T-cell (primary cell): ENCODE data around the gene SNX33. TPM values are rescaled to one million over a fixed set of nuclear protein-coding genes. Genes with fewer than 3 reads are reported as not detected.

Experiments
- ATAC-seq, 4 experiments: fragments of 200-7000 bp in 3 of 4; fragments of 150-1000 bp in 1 of 4; cut with Tn5 transposase; replicated peaks in 1 of 4; 1 replicate in 3 of 4; 2 replicates in 1 of 4; pipeline ENCODE4 v1.10.0; 2021; ENCODE audit warnings: moderate library complexity in 3 of 4, mild to moderate bottlenecking in 2 of 4, moderate number of reproducible peaks in 1 of 4
- CTCF ChIA-PET, 2 donors: fragments of 300-600 bp; sonication (Branson Sonifier 250); formaldehyde crosslinking; loops; one replicate each; lab custom pipeline; 2022; ENCODE audit warnings: antibody characterized with exemption in 2 of 2; lab: Charles Lee
- POLR2A ChIA-PET, 2 donors: fragments of 300-600 bp; sonication (Branson Sonifier 250); formaldehyde crosslinking; loops; one replicate each; lab custom pipeline; 2022; ENCODE audit warnings: antibody characterized with exemption in 2 of 2; lab: Charles Lee
- DNase-seq, 35 experiments: peaks; one replicate each; pipeline versions ENCODE4 v3.0.0 to v3.0.0-alpha.2; 2013 to 2023
- H3K27ac ChIP-seq: one replicate; pipeline ENCODE4 v1.5.1; 2013; ENCODE audit warnings: low read length
- H3K27me3 ChIP-seq, 2 experiments: replicated peaks in 1 of 2; 1 replicate in 1 of 2; 2 replicates in 1 of 2; pipeline versions ENCODE4 v1.6.1 to v1.7.0; 2013; ENCODE audit warnings: low read length in 1 of 2, mixed read lengths in 1 of 2; ENCODE audit not compliant: control insufficient read depth in 2 of 2, insufficient read depth in 2 of 2; ENCODE audit errors: extremely low read depth in 1 of 2
- H3K36me3 ChIP-seq, 2 donors: 1 replicate in 1 of 2; 2 replicates in 1 of 2; pipeline versions ENCODE4 v1.6.1 to v1.7.0; 2013; ENCODE audit warnings: low read length in 1 of 2; ENCODE audit not compliant: control insufficient read depth in 2 of 2, insufficient read depth in 1 of 2; ENCODE audit errors: extremely low read depth in 1 of 2
- H3K4me1 ChIP-seq, 2 experiments: 1 replicate in 1 of 2; 2 replicates in 1 of 2; pipeline versions ENCODE4 v1.6.1 to v1.7.0; 2013; ENCODE audit warnings: low read length in 2 of 2, mixed read lengths in 1 of 2; ENCODE audit not compliant: insufficient read depth in 2 of 2, control insufficient read depth in 1 of 2; ENCODE audit errors: extremely low read depth in 1 of 2
- H3K4me3 ChIP-seq, 2 donors: 1 replicate in 1 of 2; 2 replicates in 1 of 2; pipeline versions ENCODE4 v1.5.1 to v1.7.0; 2013; ENCODE audit warnings: mild to moderate bottlenecking in 2 of 2, low read length in 1 of 2, moderate library complexity in 1 of 2; ENCODE audit not compliant: control insufficient read depth in 1 of 2; ENCODE audit errors: extremely low read depth in 1 of 2
- H3K9me3 ChIP-seq: 2 replicates; pipeline ENCODE4 v1.7.0; 2013
- H3K27ac Mint-ChIP-seq, 2 donors: one replicate each; pipeline ENCODE4 v1.8.0; 2020 to 2021; ENCODE audit warnings: mild to moderate bottlenecking in 2 of 2, mixed read lengths in 2 of 2
- H3K27me3 Mint-ChIP-seq, 2 donors: one replicate each; pipeline ENCODE4 v1.8.0; 2021 to 2022; ENCODE audit warnings: mixed read lengths in 2 of 2
- H3K36me3 Mint-ChIP-seq: one replicate; pipeline ENCODE4 v1.8.0; 2021; ENCODE audit warnings: mixed read lengths
- H3K4me1 Mint-ChIP-seq, 3 donors: one replicate each; pipeline ENCODE4 v1.8.0; 2020 to 2022; ENCODE audit warnings: mixed read lengths in 3 of 3, mild to moderate bottlenecking in 1 of 3
- H3K4me3 Mint-ChIP-seq, 3 donors: one replicate each; pipeline ENCODE4 v1.8.0; 2020 to 2022; ENCODE audit warnings: mild to moderate bottlenecking in 3 of 3, mixed read lengths in 3 of 3, moderate library complexity in 3 of 3
- H3K9me3 Mint-ChIP-seq, 3 donors: one replicate each; pipeline ENCODE4 v1.8.0; 2020 to 2022; ENCODE audit warnings: mixed read lengths in 3 of 3
- WGBS: methylation state at CpG from one replicate; pipeline ENCODE4 v1.1.5; 2013; ENCODE audit warnings: missing lambda C conversion rate; ENCODE audit not compliant: insufficient coverage; 5-methylcytosine and 5-hydroxymethylcytosine counted together
- total RNA-seq, 35 experiments: library from RNA in 6 of 35; stranded (reverse) in 6 of 35; fragments of 120-200 nt in 1 of 35; gene quantifications; one replicate each; pipeline versions ENCODE4 v1.2.1 to v1.2.4 and lab custom pipeline; 2013 to 2026

The SNX33 gene
- total RNA-seq, 5 donors from 2014 or later (not counting 1 experiment from before 2014, with no cell fraction given), result 1.4 to 3.4 (median 2.5) TPM

DNA sequence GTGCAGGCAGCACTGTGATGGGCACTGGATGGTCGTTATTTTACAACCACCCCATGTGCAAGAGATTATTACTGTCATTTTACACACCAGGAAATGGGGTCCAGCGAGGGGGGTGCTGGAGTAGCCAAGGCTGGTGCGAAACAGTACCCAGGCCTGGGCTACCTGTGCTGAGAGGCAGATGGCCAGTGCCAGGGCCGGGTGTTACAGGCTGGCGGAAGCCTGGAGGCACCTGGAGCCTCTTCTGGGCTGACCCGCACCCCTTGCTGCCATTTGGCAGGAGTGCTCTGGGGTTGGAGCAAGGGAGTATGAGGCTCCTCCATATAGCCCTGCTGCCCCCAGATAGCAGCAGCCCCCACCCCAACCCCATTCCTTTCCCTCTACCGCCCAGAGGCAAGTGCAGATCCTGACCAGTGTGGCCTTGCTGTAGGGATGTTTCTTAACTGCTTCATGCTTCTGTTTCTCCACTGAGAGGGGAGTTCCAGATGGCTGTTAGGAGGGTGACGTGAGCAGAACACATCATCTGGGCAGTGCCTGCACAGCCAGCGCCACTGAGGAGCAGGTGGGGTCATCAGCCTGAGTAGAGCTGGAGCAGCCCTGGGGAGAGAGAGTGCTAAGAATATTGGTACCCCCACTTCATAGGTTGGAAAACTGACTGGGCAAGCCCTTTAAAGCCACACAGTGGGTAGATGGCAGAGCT lies 15.3 kb downstream of the SNX33 start:
- no peak overlapping the region for H3K4me3 ChIP-seq
- Mint-ChIP-seq H3K9me3 (no peaks in the 10 kb centered on the region), H3K36me3 (no peaks in the 10 kb centered on the region), H3K4me1 (no peaks in the 10 kb centered on the region), H3K27me3 (no peaks in the 10 kb centered on the region), H3K27ac (no peak overlapping the region), H3K4me3 (no peak overlapping the region)
- no peaks in the 10 kb centered on the region for H3K9me3 ChIP-seq
- 91% methylated on average over 4 of the region's 9 CpGs for WGBS
- no peaks in the 10 kb centered on the region for H3K36me3 ChIP-seq
- no peak for DNase-seq
- H3K27ac ChIP-seq, result no peak overlapping the region
- ATAC-seq, result no peak
- no peaks in the 10 kb centered on the region for H3K4me1 ChIP-seq
- H3K27me3 ChIP-seq, result no peaks in the 10 kb centered on the region
- CTCF ChIA-PET, result no interaction called here
- POLR2A ChIA-PET, result no interaction called here

DNA sequence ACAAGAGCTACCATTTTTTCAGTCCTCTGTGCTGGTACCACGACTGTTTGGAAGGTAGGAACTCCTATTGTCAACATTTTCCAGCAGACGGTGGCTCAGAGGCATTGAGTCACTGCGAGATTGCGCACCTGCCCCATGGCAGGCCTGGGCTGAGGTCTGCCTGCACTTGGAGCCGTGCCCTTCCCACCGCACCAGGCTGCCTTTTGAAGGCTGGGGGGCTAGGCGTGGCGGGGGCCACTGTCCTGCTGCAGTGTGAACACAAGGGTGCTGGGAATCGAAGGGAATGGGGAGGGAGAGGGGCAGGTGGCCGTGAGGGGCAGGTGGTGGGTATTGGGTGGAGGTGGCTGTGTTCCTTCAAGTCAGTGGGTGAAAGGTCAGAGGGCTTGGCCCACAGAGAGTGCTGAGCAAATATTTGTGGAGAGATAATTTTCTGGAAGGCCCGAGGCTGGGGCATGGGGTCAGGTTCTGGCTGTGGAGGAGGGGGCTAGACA lies 16.3 kb downstream of the SNX33 start:
- ChIA-PET CTCF (no interaction called here), POLR2A (no interaction called here)
- Histone ChIP-seq H3K27me3 (peaks cover 0 to 2% of the 10 kb centered on the region in 2 experiments), H3K36me3 (no peaks in the 10 kb centered on the region), H3K4me1 (no peaks in the 10 kb centered on the region), H3K9me3 (no peaks in the 10 kb centered on the region), H3K4me3 (no peak overlapping the region), H3K27ac (no peak overlapping the region)
- Mint-ChIP-seq H3K27me3 (no peaks in the 10 kb centered on the region), H3K9me3 (no peaks in the 10 kb centered on the region), H3K27ac (no peak overlapping the region), H3K4me1 (no peaks in the 10 kb centered on the region), H3K4me3 (no peak overlapping the region), H3K36me3 (no peaks in the 10 kb centered on the region)
- DNase-seq (no peak), ATAC-seq (no peak)
- 90% methylated on average over 11 of the region's 11 CpGs for WGBS

GRCh38 chr15:75666823-75667501 lies 19.2 kb downstream of the SNX33 start:
- Mint-ChIP-seq H3K9me3 (no peaks in the 10 kb centered on the region), H3K27me3 (no peaks in the 10 kb centered on the region), H3K36me3 (no peaks in the 10 kb centered on the region), H3K4me3 (no peak overlapping the region), H3K27ac (no peak overlapping the region), H3K4me1 (no peaks in the 10 kb centered on the region)
- CTCF ChIA-PET, result interaction anchor here in 1 of 2 donors (0.6 kb wide), 1 partner anchor 290 kb away, joined by 3 read pairs; no protein-coding TSS in a partner anchor
- Histone ChIP-seq H3K4me1 (no peaks in the 10 kb centered on the region), H3K9me3 (no peaks in the 10 kb centered on the region), H3K36me3 (no peaks in the 10 kb centered on the region), H3K4me3 (no peak overlapping the region), H3K27me3 (peaks cover 0 to 2% of the 10 kb centered on the region in 2 experiments), H3K27ac (no peak overlapping the region)
- DNase-seq (no peak), ATAC-seq (no peak)
- WGBS, result 81% methylated on average over 7 of the region's 15 CpGs
- POLR2A ChIA-PET, result no interaction called here

DNA sequence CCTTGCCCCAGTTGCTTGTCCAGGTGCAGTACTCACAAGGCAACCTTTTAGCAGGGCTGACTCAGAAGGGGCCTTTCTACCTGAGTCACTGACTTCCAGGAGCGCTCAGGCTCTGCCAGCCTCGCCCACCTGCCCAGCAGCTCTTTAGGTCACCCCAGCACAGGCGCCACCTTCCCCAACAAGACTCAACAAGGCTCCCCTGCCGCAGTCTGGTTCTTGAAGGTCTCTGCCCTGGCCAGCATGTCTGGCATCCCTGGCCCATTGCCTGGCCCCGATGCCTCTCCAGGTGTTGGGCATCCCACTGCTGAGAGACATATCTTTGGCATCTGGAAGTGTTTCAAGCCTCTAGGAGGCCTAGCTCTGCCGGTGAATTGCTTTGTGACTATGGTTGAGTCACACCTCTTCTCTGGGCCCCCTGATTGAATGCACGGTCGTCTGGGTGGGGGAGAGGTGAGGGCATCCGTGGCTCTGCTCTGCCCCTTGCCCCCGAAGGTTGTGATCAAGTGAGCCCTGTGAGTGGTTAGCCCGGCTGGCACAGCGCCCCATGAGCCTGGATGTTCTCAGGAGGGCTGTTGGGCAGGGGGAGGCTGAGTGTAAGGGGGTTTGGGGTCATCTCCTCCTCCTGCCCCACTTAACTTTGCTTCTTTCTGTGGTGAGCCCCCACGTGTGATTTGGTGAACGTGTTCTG lies 21.6 kb downstream of the SNX33 start:
- H3K4me1 Mint-ChIP-seq, result no peaks in the 10 kb centered on the region
- no peaks in the 10 kb centered on the region for H3K9me3 Mint-ChIP-seq
- H3K4me3 Mint-ChIP-seq, result no peak overlapping the region
- H3K36me3 Mint-ChIP-seq, result no peaks in the 10 kb centered on the region
- Histone ChIP-seq H3K27ac (no peak overlapping the region), H3K4me3 (no peak overlapping the region), H3K36me3 (no peaks in the 10 kb centered on the region), H3K9me3 (no peaks in the 10 kb centered on the region), H3K4me1 (no peaks in the 10 kb centered on the region), H3K27me3 (peaks cover 0 to 2% of the 10 kb centered on the region in 2 experiments)
- DNase-seq, result no peak
- CTCF ChIA-PET, result no interaction called here
- H3K27ac Mint-ChIP-seq, result no peak overlapping the region
- POLR2A ChIA-PET, result no interaction called here
- H3K27me3 Mint-ChIP-seq, result no peaks in the 10 kb centered on the region
- no peak for ATAC-seq
- 63% methylated on average over 12 of the region's 14 CpGs for WGBS

- Mint-ChIP-seq H3K4me1 (no peaks in the 10 kb centered on the region), H3K27me3 (no peaks in the 10 kb centered on the region), H3K27ac (no peak overlapping the region), H3K4me3 (no peak overlapping the region), H3K36me3 (no peaks in the 10 kb centered on the region), H3K9me3 (no peaks in the 10 kb centered on the region)
- Histone ChIP-seq H3K27ac (no peak overlapping the region), H3K4me3 (no peak overlapping the region), H3K9me3 (no peaks in the 10 kb centered on the region), H3K27me3 (peaks cover 0 to 2% of the 10 kb centered on the region in 2 experiments), H3K36me3 (no peaks in the 10 kb centered on the region), H3K4me1 (no peaks in the 10 kb centered on the region)
- 97% methylated on average over 4 of the region's 6 CpGs for WGBS
- no peak for DNase-seq
- no peak for ATAC-seq
- CTCF ChIA-PET, result no interaction called here
- POLR2A ChIA-PET, result no interaction called here
Observed at GRCh38 chr15:75669879-75670212, 22.1 kb downstream of the SNX33 start.

GRCh38 chr15:75671730-75672602 lies 24.3 kb downstream of the SNX33 start:
- Histone ChIP-seq H3K27ac (no peak overlapping the region), H3K9me3 (no peaks in the 10 kb centered on the region), H3K4me1 (no peaks in the 10 kb centered on the region), H3K27me3 (peaks cover 0 to 2% of the 10 kb centered on the region in 2 experiments), H3K4me3 (no peak overlapping the region), H3K36me3 (no peaks in the 10 kb centered on the region)
- Mint-ChIP-seq H3K27ac (no peak overlapping the region), H3K4me3 (no peak overlapping the region), H3K27me3 (no peaks in the 10 kb centered on the region), H3K9me3 (no peaks in the 10 kb centered on the region), H3K4me1 (no peaks in the 10 kb centered on the region), H3K36me3 (no peaks in the 10 kb centered on the region)
- ChIA-PET POLR2A (no interaction called here), CTCF (interaction anchor here (0.8 to 1.0 kb wide), 2 partner anchors 13 to 338 kb away, joined by 3 read pairs; no protein-coding TSS in a partner anchor)
- no peak for ATAC-seq
- no peak for DNase-seq
- 71% methylated on average over 3 of the region's 11 CpGs for WGBS
